ENCODE measurements around the gene SLC29A4.

The SLC29A4 gene

DNA sequence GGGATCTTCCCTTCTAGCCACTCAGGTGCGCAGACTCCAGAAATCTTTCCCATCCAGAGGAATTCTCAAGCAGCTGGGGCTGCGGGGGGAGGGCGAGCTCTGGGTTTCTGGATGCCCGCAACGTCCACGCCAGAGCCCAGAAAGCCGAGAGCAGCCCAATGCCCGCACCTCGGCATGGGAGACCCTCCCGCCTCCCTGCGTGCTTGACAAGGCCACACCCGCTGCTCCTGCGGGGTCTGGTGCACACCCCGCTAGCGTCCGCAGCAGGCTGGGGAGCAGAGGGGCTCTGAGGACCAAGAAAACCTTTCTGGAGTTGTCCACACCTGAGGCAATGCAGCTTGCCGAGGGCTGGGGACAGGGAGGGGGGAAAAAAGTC is 66.2 kb downstream of the SLC29A4 start:
- H3K27ac Mint-ChIP-seq (ENCODE audit: low read depth) = no peak overlapping the region
- no peaks in the 10 kb centered on the region for H3K27me3 Mint-ChIP-seq
- H3K36me3 Mint-ChIP-seq (ENCODE audit: insufficient read depth) = peaks cover 34% of the 10 kb centered on the region
- H3K4me1 Mint-ChIP-seq = peaks cover 19% of the 10 kb centered on the region
- DNase-seq (ENCODE audit: low spot score in 2 of 2) (no peak), ATAC-seq (replicated peaks; ENCODE audit: extremely low read depth, poor library complexity, severe bottlenecking) (no peak)
- no peak overlapping the region for H3K4me3 Mint-ChIP-seq
- peaks cover 3% of the 10 kb centered on the region for H3K9me3 Mint-ChIP-seq

DNA sequence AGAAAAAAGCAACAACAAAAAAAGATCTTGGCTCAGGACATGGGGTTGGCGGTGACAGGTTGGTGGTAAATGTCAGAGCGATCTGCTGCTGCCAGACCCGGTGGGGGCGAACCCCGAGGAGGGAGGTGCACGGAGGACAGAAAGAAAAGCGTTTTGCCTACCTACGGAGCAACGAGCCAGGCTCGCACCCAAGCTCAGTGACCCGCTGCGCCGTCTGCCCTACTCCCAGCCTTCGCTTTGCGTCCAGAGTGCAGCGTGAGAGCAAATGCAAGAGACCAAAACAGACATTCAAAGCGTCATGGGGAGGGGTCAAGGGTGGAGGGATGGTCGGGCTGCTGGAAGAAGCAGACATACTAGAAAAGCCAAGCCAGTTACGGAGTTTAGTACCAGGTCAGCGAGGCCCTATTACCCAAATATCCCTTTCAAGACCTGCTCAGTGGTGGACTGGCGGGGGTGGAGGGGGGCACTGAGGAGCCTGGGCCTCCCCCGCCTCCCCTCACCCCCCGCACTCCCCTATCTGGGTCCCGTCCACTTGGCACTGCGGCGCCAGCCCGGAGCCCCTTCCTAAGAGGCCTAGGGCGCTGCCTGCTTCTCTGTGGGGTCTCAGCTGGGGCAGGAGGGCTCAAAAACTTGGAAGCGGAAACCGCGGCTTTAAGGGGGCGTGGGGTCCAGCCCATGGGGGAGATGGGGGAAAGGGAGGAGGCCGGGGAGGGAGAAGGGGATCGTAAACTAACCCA is 66.9 kb downstream of the SLC29A4 start:
- Mint-ChIP-seq H3K36me3 (ENCODE audit: insufficient read depth) (peaks cover 33% of the 10 kb centered on the region), H3K4me3 (no peak overlapping the region), H3K27me3 (no peaks in the 10 kb centered on the region), H3K27ac (ENCODE audit: low read depth) (no peak overlapping the region), H3K4me1 (peaks cover 25% of the 10 kb centered on the region), H3K9me3 (no peaks in the 10 kb centered on the region)
- ATAC-seq (replicated peaks; ENCODE audit: extremely low read depth, poor library complexity, severe bottlenecking) = no peak
- DNase-seq (ENCODE audit: low spot score in 2 of 2) = no peak

DNA sequence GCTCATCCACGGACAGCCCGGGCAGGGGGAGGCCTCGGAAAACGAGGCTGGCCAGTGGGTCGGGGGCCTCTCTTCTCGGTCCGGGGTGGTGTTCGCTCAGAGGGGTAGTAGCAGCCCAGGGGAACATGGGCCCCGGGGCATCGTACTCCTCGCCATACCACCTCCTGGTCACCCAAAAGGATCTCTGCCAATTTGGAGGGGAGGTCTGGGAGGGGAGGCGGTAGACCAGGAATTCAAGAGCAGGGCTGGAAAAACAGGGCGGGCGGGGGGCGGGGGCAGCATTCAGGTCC is 67.4 kb downstream of the SLC29A4 start:
- DNase-seq (ENCODE audit: low spot score in 2 of 2) (no peak), ATAC-seq (replicated peaks; ENCODE audit: extremely low read depth, poor library complexity, severe bottlenecking) (no peak)
- peaks cover 30% of the 10 kb centered on the region for H3K4me1 Mint-ChIP-seq
- no peaks in the 10 kb centered on the region for H3K27me3 Mint-ChIP-seq
- H3K27ac Mint-ChIP-seq (ENCODE audit: low read depth) = no peak overlapping the region
- peaks cover 36% of the 10 kb centered on the region for H3K36me3 Mint-ChIP-seq (ENCODE audit: insufficient read depth)
- no peak overlapping the region for H3K4me3 Mint-ChIP-seq
- no peaks in the 10 kb centered on the region for H3K9me3 Mint-ChIP-seq

DNA sequence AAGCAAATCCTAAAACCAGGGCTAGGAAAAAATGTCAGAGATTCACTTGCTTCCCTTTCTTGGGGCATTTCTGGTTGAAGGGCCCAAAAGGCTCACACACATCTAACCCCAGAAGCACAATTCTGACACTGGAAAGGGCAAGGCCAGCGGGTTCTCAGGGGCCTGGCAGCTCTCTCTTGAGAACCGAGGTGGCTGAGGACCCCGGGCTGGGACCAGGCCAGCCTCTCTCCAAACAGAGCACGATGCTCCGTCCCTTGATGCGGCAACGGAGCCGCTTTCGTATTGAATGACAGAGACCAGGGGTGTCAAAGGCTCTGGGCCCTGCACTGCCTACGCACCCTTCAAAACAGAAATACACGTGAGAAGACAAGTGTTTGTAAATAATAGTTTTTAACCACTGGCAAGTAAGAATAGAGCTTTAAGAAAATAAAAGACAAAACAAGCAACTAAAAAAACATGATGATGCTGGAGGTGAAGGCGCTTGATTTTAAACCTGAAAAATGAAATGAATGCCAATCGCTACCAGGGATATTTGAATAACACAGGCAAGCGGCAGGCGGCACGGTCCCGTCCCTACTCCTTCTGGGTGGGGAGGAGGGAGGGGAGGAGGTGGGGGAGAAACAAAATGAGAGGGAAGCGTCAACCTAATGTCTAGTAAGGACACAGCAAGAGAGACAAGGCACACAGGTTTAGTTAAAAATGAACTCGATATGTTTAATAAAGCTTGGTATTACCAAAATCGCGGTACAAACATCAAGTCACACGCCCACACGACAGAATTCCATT is 68.0 kb downstream of the SLC29A4 start:
- H3K27me3 Mint-ChIP-seq = no peaks in the 10 kb centered on the region
- H3K9me3 Mint-ChIP-seq = no peaks in the 10 kb centered on the region
- no peak overlapping the region for H3K27ac Mint-ChIP-seq (ENCODE audit: low read depth)
- DNase-seq (ENCODE audit: low spot score in 2 of 2) (no peak), ATAC-seq (replicated peaks; ENCODE audit: extremely low read depth, poor library complexity, severe bottlenecking) (no peak)
- H3K36me3 Mint-ChIP-seq (ENCODE audit: insufficient read depth) = peaks cover 40% of the 10 kb centered on the region
- H3K4me1 Mint-ChIP-seq = peaks cover 32% of the 10 kb centered on the region
- H3K4me3 Mint-ChIP-seq = no peak overlapping the region

DNA sequence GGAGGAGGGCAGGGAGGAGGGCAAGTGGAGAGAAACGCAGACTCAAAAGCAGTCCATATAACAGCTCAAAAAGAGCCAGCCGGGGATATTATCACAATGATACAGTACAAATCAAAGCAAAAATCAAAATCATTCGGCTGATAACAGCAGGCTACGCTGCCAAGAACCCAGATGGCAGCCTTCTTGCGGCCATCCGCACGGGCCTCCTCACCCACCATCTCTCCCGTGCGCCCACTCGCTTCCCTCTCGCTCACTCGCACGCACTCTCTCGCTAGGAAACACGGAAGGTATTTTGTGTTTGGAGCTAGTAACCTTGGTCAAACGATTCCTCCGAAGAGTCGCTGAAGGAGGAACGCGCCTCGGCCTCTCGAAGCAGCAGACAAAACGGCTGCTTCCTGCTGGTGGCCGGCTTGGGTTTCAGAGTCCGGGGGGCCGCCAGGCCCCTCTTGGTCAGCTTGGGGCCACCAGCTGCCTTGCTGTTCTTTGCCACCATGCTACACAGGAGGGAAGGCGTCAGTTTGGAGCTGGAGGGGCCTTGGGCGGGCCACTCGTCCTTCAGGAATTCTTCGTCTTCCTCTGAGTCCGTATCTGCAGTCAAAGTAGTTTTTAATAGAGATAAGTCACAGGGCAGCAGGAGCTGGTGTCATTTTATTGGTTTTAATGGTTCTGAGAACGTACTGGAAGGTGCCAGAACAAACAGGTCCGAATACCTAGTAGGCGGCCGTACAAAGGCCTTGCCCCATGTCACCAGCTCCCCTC is 68.9 kb downstream of the SLC29A4 start:
- no peak for ATAC-seq (replicated peaks; ENCODE audit: extremely low read depth, poor library complexity, severe bottlenecking)
- H3K4me3 Mint-ChIP-seq = no peak overlapping the region
- no peaks in the 10 kb centered on the region for H3K27me3 Mint-ChIP-seq
- no peaks in the 10 kb centered on the region for H3K9me3 Mint-ChIP-seq
- H3K27ac Mint-ChIP-seq (ENCODE audit: low read depth) = no peak overlapping the region
- DNase-seq (ENCODE audit: low spot score in 2 of 2) = no peak
- H3K36me3 Mint-ChIP-seq (ENCODE audit: insufficient read depth) = peaks cover 44% of the 10 kb centered on the region
- H3K4me1 Mint-ChIP-seq = peaks cover 32% of the 10 kb centered on the region

DNA sequence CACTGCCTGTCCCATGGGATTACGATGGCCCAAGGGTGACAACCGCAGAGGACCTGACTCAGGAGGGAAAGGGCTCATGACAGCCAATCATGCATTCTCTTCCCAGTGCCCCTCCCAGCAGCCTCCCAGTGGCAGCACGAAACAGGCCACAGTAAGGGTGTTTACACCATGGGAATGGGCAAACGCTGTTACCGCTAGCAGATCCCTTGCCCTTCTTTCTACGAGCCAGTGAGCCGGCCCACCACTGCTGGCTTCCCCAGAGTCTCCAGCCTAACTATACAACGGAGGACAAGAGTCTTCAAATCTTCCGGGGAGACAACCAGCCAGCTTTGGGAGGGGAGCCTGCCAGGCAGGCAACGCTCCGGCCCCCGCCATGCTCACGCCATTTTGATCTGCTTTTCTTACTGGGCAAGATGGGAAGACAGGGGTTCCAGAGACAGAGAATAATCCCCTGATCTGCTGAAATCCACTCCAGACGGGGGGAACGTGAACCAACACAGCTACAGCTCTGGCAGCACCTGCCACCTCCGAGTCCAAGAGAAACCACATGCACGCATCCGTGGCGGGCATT is 69.8 kb downstream of the SLC29A4 start:
- ATAC-seq (replicated peaks; ENCODE audit: extremely low read depth, poor library complexity, severe bottlenecking) = no peak
- no peak for DNase-seq (ENCODE audit: low spot score in 2 of 2)
- peaks cover 48% of the 10 kb centered on the region for H3K36me3 Mint-ChIP-seq (ENCODE audit: insufficient read depth)
- no peaks in the 10 kb centered on the region for H3K27me3 Mint-ChIP-seq
- H3K4me3 Mint-ChIP-seq = no peak overlapping the region
- peaks cover 32% of the 10 kb centered on the region for H3K4me1 Mint-ChIP-seq
- no peaks in the 10 kb centered on the region for H3K9me3 Mint-ChIP-seq
- H3K27ac Mint-ChIP-seq (ENCODE audit: low read depth) = no peak overlapping the region

DNA sequence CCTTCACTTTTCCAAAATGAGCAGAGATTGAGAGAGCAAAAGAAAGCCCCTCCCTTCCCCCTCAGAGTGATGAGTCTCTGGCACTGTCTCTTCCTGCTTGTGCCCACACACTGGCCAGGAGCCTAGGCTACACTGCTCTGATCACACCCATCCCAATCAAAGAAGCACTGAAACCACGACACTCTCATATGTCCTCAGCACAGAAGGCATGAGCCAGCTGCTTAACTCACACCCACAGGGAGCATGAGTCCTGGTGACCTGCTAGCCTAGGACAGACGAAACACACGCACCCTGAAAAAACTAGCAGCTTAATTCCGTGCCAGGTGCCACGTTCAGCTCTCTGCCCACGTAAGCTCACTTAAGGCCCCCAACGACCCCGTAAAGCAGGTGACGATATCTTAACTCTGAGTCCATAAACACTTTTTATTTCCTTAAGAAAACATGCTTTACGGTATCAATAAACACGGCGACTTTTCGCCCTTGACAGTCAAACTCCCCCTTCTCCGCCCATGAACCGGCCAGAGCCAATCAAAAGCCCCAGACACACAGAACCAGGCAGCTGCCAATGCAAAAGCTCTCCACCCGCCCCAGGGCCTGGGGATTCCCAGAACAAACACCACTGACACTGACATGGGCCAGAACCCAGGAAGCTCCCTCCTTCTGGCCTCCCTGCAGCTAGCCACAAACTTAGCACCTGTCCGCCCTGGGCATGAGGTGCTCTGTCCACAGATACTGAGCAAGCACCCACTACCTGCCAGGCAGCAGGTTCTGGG is 71.9 kb downstream of the SLC29A4 start:
- H3K36me3 Mint-ChIP-seq (ENCODE audit: insufficient read depth) = peaks cover 62% of the 10 kb centered on the region
- H3K4me1 Mint-ChIP-seq = peaks cover 30% of the 10 kb centered on the region
- no peak for DNase-seq (ENCODE audit: low spot score in 2 of 2)
- H3K27ac Mint-ChIP-seq (ENCODE audit: low read depth) = peak overlapping the region; percentile 62
- H3K27me3 Mint-ChIP-seq = no peaks in the 10 kb centered on the region
- no peaks in the 10 kb centered on the region for H3K9me3 Mint-ChIP-seq
- ATAC-seq (replicated peaks; ENCODE audit: extremely low read depth, poor library complexity, severe bottlenecking) = peak; percentile 28
- H3K4me3 Mint-ChIP-seq = peak overlapping the region; percentile 27

All from central memory CD8-positive, alpha-beta T cell (primary cell).